ENCODE results near the gene SF3A1. TPM values are rescaled to one million over a fixed set of nuclear protein-coding genes. Genes with fewer than 3 reads are reported as not detected.
A peak's percentile ranks its signal among the peaks of the same experiment; 100 is the strongest.

SF3A1 gene
- total RNA-seq, 4 donors from 2014 or later = 90.4 to 182 (median 160) TPM

DNA sequence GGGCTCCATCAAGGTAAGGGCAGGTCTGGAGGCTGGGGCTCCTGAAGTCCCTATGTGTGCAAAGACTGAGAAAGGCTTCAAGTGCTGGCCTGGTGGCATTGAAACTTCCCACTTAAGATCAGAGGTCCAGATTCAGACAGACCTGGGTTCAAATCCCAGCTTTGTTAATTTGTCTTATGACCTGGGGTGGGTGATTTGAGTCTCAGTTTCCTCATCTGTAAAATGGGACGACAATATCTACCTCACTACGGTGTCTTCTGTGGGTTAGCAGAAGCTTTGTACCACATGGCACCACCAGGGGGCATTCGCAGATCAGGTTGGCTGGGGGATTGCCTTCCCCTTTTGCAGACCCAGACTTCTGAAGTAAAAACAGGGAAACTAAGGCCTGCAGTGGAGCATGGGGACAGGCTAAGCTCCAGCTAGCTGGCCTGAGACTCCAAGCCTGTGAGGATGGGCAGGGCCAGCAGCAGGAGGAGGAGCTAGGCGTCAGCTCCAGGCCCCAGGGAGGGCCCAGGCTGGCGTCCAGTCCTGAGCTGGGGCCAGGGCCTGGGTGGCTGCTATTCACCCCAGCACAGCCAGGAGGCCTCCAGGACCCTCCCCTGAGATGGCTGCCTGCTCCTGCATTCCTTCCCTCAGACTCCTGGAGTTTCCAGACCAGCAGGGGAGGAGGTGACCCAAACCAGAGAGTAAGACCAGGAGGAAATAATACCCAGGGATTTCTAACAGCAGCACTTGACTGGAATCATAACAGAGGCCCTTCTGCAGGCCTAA, 68.9 kb downstream of the SF3A1 start:
- peaks cover 0 to 13% (median 0%) of the 10 kb centered on the region in 3 donors for H3K36me3 ChIP-seq
- DNase-seq = peak; percentile 85 to 95 (median 92)
- peak overlapping the region; percentile 78 to 92 (median 85) for H3K27ac ChIP-seq
- TF ChIP-seq POLR2A (IDR thresholded peaks at IDR 0.05) = no peak
- TF ChIP-seq, protein P1, sequence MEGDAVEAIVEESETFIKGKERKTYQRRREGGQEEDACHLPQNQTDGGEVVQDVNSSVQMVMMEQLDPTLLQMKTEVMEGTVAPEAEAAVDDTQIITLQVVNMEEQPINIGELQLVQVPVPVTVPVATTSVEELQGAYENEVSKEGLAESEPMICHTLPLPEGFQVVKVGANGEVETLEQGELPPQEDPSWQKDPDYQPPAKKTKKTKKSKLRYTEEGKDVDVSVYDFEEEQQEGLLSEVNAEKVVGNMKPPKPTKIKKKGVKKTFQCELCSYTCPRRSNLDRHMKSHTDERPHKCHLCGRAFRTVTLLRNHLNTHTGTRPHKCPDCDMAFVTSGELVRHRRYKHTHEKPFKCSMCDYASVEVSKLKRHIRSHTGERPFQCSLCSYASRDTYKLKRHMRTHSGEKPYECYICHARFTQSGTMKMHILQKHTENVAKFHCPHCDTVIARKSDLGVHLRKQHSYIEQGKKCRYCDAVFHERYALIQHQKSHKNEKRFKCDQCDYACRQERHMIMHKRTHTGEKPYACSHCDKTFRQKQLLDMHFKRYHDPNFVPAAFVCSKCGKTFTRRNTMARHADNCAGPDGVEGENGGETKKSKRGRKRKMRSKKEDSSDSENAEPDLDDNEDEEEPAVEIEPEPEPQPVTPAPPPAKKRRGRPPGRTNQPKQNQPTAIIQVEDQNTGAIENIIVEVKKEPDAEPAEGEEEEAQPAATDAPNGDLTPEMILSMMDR (IDR thresholded peaks at IDR 0.05) = peak; percentile 77 to 89 (median 84)
- H3K4me1 ChIP-seq = peaks cover 0 to 37% (median 17%) of the 10 kb centered on the region in 4 donors
- H3K4me3 ChIP-seq = peak overlapping the region; percentile 60 to 85 (median 71)
- no peaks in the 10 kb centered on the region for H3K27me3 ChIP-seq
- no peaks in the 10 kb centered on the region for H3K9me3 ChIP-seq

DNA sequence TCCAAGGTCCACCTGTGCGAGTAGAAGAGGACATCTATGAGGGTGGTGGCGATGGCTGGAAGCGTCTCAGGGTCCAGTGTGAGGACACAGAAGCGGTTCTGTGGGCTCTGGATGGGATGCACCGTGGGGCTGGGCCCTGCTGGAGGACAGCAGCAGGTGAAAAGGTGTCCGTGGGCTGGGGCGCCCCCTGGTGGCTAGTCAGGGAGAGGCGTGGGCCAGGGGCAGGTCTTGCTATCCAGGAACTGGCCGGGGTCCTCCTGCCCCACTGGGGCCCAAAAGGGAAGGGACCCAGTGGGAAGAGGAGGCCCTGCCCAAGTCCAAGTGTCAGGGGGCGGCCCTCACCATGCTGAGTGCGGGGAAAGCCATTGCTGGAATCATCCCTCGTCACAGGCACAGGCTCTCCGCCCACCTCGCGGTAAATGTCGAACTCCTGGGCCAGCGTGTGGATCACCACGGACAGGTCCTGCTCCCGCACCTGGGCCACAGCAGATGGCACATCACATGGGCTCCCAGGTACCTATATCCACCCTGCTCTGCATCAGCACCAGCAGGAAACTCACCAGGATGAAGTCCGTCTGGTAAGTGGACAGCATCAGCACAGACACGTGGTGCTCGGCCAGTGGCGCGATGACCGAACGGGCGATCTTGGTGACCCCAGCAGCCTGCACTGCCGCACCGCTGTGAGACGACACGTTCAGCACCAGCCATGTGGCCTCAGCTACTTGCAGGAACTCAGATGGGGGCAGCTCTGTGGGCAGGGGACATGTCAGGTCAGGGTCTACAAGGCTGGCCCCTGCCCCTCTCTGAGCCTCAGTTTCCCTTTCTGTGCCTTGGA, 69.7 kb downstream of the SF3A1 start:
- TF ChIP-seq, protein P1 (IDR thresholded peaks at IDR 0.05) = peak; percentile 89 to 98 (median 93)
- no peak for TF ChIP-seq POLR2A (IDR thresholded peaks at IDR 0.05)
- Histone ChIP-seq H3K9me3 (no peaks in the 10 kb centered on the region), H3K4me3 (no peak overlapping the region), H3K27me3 (no peaks in the 10 kb centered on the region), H3K27ac (no peak overlapping the region), H3K4me1 (peaks cover 0 to 37% (median 17%) of the 10 kb centered on the region in 4 donors), H3K36me3 (peaks cover 0 to 5% (median 0%) of the 10 kb centered on the region in 3 donors)
- DNase-seq = peak; percentile 82 to 92 (median 89)

DNA sequence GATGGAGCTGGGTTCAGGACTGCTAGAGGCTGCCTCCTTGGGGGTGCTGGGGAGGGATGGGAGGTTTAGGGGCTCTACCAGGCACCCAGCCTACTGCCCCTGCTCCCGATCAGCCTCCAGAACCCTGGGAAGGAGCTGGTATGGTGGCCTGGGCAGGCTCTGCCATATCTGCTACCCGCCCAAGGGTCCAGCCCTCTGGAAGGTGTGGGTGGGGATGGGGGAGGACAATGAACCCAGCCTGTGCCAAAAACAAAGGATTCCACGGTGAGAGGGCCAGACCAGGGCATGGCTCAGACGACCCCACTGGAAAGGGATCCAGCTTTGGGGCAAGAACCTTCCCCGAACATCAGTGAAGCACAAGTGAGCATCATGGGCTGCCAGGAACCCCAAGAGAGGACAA, 70.4 kb downstream of the SF3A1 start:
- H3K36me3 ChIP-seq = no peaks in the 10 kb centered on the region
- no peak for DNase-seq
- no peak for TF ChIP-seq POLR2A (IDR thresholded peaks at IDR 0.05)
- TF ChIP-seq, protein P1 (IDR thresholded peaks at IDR 0.05) = no peak
- no peaks in the 10 kb centered on the region for H3K9me3 ChIP-seq
- H3K4me1 ChIP-seq = peaks cover 0 to 35% (median 17%) of the 10 kb centered on the region in 4 donors
- H3K27ac ChIP-seq = no peak overlapping the region
- H3K4me3 ChIP-seq = no peak overlapping the region
- H3K27me3 ChIP-seq = no peaks in the 10 kb centered on the region

DNA sequence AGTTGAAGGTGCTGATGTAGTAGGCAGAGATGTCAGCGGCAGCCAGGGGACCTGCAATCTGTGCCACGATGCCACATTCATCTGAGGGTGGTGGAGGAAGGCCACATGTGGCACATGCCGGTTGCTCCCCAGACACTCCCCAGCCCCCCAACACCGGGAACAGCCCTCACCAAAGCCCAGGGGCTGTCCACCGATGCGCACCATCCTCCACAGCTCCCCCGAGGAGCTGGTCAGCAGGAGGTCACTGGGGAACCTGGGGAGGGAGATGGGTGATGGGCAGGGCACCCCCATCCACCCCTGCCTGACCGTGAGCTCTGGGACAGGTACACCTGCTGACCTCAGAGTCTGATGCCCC, 70.9 kb downstream of the SF3A1 start:
- TF ChIP-seq, protein P1 (IDR thresholded peaks at IDR 0.05) = no peak
- no peak for TF ChIP-seq POLR2A (IDR thresholded peaks at IDR 0.05)
- Histone ChIP-seq H3K27me3 (no peaks in the 10 kb centered on the region), H3K36me3 (no peaks in the 10 kb centered on the region), H3K4me1 (peaks cover 0 to 29% (median 16%) of the 10 kb centered on the region in 4 donors), H3K4me3 (no peak overlapping the region), H3K27ac (no peak overlapping the region), H3K9me3 (no peaks in the 10 kb centered on the region)
- no peak for DNase-seq

DNA sequence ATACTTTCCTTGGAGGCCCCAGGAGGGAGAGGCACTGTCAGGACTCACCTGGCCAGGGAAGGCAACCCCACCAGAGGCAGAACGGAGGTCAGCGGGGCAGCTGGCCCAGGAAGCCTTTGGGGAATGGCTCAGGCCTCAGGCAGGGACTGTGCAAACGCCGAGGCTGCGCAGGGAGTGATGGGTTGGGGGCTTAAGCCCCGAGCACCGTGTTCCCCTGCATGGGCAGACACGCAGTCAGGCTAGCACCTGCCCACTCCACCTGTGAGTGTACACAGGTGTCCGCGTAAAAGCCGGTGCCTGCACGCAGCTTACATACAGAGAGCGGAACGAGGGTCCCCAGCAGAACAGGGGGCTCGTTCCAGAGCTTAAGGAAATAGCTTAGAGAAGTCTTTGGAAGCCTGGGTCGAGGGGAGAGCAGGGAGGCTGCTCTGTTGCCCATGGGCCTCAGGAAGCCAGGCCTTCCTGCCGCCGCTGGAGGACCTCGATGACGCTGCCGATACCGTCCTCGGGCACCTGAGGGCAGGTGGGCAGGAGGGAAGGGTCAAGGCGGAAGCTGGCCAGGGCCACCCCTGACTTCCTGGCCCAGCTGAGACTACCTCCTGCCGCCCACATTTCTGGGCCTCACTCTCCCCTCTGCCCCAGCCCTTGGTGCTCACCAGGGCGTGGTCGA, 71.4 kb downstream of the SF3A1 start:
- TF ChIP-seq POLR2A (IDR thresholded peaks at IDR 0.05) = no peak
- TF ChIP-seq, protein P1 (IDR thresholded peaks at IDR 0.05) = no peak
- H3K36me3 ChIP-seq = no peaks in the 10 kb centered on the region
- no peaks in the 10 kb centered on the region for H3K9me3 ChIP-seq
- H3K27me3 ChIP-seq = no peaks in the 10 kb centered on the region
- no peak for DNase-seq
- peaks cover 0 to 24% (median 11%) of the 10 kb centered on the region in 4 donors for H3K4me1 ChIP-seq
- no peak overlapping the region for H3K27ac ChIP-seq
- H3K4me3 ChIP-seq = no peak overlapping the region

Data from Peyer's patch (tissue), 4 donors.